Activated CD4-positive, alpha-beta T cell treated with anti-CD3 and anti-CD28 coated beads, Interleukin-2, Interleukin-6, amounts not matched to agents 100 ng/mL and 50 ng/mL, durations not matched to agents 16 hours and 8 hours (primary cell): Measurements from ENCODE around the gene METAP2.

Experiments
- DNase-seq: peaks from one replicate; pipeline ENCODE4 v3.0.0-alpha.2; 2020

METAP2 gene

DNA sequence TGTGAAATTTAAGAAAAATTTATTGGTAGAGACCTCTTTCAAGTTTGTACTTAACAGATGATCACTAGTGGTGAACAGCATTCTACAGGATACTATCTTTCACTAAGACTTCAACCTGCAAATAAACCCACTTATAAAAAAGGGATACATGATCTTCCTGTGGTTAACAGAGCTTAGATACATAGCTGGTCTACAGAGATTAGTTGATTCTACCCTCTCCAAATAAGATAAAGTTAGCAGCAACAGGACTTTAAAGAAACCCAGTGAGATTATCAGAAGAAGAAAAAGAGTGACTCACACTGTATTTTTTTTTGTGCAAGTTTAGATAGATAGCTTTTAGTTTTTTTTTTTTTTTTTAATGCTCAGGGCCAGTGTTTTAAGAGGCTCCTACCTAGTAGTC lies 42.8 kb downstream of the METAP2 start:
- no peak for DNase-seq

DNA sequence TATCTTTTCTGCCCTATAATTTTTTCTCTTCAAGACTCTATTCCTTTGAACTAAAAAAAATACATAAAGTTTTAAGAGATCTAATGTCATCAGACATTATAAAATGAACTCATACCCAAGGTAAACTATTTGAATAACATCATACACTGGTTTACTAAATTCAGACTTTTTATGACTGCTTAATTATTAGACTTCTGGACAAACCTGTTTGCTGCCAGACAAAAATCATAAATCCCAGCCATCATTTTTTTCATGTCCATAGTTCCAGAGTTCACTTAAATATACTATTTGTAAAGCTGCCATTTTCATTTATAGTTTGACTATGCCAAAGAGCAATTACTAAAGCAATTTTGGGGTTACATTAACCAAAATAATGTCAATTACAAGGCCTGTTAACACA lies 43.3 kb downstream of the METAP2 start:
- DNase-seq: no peak

DNA sequence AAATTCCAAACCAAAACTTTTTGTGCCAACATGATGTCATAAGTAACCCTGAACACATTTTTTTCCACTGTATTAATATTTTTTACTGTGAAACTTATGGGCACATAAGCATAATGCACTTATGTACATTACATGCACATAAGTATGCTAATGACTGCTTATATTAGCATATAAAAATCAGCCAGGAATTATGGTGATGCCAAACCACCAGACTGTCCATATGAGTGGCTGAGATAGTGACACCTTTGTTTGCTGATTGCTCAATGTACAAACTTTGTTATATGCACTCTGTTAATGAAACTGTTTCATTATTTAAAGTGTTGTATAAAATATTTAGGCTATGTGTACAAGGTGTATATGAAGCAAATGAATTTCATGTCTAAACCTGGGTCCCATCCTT lies 45.0 kb downstream of the METAP2 start:
- DNase-seq: no peak

DNA sequence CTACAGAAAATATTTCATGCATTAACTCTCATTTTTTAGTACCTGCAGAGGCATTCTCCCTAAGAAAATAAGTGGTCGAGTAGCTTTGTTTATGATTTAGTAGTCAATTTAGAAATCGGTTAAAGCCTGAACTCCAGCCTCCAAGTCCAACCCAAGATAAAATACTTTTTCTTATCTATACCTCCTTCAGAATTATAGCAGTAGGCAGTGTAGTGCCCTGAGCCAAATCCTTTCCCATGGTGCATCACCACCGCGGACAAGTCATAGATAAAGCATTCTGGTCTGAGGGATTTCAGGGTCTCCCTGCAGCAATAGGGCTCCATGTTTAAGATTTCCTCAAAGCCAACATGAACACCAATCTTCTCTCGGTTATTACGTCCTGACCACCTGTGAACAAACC lies 46.9 kb downstream of the METAP2 start:
- DNase-seq: no peak

DNA sequence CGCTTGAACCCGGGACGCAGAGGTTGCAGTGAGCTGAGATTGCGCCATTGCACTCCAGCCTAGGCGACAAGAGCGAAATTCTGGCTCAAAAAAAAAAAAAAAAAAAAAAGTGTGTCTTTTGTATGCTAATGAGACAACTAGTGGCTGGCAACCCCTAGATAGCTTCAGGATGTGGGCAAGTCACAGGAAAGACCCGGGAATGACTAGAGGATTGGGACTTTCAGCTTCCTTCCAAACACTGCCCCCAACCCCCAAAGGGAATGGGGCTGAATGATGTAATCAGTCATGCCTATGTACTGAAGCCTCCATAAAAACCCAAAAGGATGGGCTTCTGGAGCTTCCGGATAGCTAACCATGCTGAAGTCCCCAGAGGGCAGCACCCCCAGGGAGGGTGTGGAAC lies 48.7 kb downstream of the METAP2 start:
- DNase-seq: no peak

DNA sequence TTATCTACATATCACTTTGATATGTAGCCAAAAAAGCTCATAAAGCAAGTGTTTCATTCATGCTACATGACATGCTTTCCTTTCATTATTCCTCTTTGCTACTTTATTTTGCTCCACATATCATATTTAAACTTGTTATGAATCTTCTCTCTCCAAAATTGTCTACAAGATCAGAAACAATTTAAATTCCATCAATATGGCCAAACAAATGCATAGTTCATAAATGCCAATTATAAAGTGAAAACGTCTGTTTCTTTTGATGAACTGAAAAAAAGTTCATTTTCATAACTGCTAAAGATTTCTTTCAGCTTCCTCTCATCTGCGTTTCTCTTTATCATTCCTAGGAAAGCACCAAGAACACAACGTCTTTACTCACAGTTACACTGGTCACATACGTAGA lies 54.5 kb downstream of the METAP2 start:
- no peak for DNase-seq

DNA sequence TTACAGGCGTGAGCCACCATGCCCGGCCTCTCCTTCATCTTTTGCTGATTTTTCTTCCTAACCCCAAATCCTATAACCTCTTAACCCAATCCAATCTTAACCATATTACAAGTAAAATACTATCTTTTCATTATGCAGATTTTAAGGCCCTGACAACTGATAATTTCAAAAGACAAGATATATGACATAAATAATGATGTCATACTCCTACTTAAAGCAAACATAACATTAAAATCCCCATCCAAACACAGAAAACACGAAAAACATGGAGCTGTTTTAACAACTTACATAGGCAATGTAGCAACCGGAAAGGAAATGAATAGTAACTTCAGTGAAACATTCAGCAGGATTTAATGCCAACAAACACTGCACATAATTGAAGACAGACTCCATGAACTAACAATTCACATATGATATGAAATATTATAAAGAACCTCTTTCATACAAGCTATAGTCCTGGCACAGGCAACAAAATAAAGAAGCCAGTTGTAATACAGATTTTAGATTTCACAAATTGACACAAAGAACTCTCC lies 55.8 kb downstream of the METAP2 start:
- no peak for DNase-seq

DNA sequence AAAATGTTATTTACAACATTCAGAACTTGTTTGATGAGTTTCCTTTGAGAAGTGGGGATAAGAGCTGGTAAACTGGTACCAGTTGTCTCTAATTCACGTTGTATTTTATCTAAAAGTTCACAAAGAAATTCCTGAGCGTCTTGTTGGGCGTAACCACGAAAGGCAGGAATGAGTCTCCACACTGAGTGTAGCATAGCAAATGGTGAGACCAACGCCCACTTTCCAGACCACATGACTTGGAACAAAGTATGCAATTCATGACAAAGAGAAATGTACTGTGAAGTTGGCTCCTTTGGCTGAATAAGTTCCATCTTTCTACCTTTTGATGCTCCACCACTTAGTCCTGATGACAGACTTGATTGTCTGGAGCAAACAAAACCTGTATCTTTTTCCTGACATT lies 58.9 kb downstream of the METAP2 start:
- peak; percentile 6 for DNase-seq

DNA sequence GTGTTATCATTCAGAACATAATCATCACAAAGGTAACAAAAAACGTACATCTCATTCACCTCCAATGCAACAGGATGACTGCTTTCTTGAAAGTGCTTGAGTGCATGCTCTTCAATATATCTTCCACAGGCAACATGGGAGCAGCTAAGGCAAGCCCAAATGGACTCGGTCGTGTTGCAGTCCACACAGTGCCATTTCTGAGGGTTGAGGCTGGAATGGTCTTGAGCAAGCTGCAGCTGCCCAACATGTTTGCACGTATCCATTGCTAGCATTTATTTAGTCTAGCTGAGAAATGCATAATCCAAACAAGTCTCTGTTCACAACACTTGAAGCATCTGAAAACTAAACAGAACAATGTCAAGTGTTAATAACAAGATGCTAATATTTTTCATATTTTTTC lies 60.0 kb downstream of the METAP2 start:
- DNase-seq: no peak

DNA sequence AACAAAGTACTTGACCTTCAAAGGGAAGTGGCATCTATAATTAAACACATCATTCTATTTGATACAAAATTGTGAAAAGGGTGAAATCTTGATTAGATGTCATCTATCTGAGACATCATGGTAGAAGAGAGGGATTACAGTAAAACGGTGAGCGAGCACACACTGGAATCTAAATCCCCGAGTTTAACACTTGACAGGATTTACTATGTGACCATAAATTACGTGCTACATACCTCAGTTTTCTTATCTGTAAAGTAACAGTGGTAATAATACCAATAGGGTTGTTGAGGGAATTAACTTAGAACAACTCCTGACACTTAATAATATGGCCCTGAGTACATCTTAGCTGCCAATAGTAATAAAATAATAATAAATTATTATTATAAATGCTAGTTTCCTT lies 64.1 kb downstream of the METAP2 start:
- no peak for DNase-seq

DNA sequence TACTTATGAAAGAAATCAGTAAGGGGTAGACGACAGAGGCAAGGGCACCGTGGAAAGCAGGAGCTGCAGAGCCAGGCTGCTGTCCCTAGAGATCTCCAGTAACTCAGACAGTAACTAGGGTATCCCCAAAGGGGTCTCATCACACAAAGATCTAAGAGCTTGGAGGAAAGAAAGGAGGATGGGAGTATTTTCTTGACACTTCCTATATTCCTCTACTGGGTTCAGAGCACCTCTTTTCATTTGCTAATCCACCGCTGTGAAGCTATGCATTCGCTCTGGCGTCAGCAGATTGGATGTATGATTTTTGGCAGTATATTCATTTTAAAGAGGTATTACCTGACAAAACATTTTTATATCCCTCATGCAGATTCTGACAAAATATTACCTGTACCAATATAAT lies 64.7 kb downstream of the METAP2 start:
- DNase-seq: no peak

DNA sequence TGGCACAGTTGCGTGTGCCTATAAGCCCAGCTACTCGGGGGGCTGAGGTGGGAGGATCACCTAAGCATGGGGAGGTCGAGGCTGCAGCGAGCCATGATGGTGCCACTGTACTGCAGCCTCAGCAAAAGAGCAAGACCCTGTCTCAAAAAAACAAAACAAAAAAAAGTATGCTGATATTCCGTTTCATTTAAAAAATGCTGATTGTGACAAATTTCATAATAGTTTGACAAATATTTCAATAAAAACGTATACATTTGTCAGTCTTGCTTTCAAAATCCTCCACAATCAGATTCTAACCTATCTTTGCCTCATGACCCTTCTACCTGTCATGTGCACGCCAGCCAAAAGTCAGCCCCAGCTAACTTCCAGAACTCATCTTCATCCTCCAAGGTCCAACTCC lies 67.5 kb downstream of the METAP2 start:
- no peak for DNase-seq

DNA sequence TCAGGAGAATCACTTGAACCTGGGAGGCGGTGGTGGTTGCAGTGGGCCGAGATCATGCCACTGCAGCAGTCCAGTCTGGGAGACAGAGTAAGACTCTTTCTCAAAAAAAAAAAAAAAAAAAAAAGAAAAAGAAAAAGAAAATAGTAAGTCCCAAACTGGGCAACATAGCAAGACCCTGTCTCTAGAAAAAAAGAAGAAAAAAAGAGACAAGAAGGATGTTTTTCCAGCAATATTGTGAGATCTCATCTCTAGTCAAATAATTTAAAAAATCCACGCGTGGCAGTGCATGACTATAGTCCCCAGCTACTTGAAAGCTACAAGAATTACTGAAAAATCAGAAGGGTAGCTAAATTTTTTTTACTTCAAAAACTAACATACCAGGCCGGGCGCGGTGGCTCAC lies 69.4 kb downstream of the METAP2 start:
- no peak for DNase-seq

DNA sequence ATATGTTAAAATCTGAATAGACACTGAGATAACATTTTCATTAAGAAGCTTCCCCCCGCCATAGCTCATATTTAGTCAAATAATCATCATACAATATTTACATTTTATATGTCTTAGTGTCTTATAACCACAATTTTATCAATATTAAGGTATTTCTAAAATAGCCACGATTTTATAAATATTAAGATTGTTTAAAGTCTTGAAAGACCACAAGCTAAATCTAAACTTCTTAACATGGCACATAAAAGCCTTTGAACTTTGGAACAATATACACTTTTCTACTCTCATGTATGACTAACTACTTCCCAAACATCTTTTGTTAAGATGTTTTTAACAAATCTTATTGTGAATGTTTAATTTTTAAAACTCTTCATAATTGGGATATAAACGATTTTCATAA lies 70.8 kb downstream of the METAP2 start:
- DNase-seq: no peak

DNA sequence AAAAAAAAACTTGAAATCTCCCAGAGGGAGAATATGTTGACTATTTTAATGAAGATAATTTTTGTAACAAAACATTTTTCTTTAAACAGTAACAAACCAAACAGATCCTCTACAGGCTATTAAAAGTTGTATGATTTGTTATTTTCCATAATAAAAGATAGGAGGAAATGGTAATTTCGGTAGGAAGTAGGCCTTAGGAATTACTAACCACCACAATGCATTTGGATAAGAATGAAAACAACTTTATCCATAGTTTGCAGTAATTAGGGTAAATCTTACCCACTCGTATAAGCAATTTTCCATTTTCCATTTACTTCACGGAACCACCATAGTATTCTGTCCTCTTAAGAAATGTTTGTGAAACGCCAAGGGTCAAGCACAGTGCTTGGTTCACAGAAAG lies 71.4 kb downstream of the METAP2 start:
- DNase-seq: no peak

DNA sequence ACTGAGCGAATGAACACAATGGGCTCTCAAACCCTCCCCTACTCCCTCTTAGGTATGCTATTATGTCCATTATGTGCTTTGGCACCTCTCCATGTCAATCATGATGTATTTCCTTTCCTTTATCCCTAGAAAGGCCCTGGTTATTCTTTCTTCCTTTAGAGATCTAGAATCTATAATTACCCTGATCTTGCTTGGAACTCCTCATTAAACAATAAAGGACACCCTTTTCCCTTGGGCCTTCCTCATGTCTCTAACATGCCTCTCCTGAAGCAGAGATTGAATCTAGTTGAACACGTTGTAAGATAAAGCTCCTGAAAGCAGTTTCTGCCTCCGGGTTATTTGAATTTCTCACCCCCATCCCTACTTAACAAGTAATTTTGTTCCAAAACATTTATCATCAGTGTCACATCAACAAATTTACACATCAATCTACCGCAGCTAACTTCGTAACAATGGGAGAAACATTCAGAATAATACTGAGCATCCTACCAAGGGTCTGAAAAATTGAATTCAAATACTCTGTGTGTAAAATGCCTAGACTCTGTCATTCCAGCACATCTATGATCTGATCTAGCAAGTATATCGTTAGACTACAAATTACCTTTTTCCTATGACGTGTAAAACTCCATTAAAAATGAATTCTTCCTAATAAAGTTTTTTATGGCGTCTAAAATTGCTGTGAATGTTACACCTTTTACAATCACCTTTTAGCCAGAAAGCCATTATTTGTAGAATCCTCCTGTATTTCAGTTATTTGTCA lies 72.0 kb downstream of the METAP2 start:
- no peak for DNase-seq

DNA sequence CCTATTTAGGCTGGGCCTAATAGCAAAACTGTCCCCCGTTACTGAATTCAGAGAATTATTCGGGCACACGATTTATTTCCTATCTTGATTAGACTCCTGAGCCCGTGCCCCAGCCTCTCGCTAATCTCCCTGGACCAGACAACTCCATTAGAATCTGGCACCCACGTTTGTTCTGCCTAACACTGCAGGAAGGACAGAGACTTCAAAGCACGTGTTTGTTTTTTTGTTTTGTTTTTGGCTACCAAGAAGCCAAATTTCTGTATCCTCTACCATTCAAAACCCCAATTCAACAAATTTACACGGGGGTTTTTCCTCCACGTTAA lies 72.5 kb downstream of the METAP2 start:
- DNase-seq: no peak

DNA sequence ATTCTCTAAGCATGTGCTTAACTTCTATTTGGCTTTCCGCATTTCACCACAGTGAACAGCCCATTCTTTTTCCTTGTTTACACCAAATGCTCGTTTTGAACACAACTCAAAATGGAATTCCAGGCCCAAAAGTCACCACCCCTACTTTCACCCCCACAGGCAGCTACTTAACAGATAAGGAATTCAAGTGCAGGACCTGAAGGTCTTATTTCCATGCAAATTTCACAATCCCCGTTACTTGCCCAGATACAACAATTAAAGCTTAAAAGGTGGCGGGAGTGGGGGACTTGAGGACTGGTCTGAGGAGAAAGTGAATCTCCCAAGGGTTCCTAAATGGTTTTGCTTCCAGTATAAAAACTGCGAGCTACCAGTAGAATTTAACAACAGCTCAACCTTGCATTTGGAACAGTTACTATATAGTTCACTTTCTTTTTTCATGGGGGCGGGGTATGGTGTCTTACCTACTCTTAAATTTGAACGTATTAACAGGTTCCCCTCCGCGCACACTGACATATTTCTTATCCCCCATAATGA lies 73.6 kb downstream of the METAP2 start:
- no peak for DNase-seq

DNA sequence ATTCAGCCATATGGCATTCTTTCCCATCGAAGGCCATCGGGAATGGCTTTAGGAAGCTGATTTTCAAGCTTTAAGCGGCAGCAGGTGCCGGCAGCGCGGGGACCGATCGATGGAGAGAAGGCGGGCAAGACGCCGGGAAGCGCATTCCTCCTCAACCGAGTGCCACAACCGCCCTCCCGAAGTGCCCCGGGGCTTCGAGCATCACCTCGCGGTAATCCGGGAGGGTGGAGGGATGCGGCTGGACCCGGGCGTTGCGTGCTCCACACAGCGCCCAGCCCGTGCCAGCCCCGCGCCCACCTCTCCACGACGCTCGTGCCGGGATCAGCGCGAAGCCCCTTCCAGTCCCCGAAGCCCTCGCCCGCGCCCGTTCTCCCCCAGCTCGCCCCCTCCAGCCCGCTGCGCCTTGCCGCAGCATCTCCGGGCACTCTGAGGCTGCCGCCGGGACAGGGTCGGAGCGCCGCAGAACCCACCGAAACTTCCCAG lies 74.1 kb downstream of the METAP2 start:
- DNase-seq: peak; percentile 19

DNA sequence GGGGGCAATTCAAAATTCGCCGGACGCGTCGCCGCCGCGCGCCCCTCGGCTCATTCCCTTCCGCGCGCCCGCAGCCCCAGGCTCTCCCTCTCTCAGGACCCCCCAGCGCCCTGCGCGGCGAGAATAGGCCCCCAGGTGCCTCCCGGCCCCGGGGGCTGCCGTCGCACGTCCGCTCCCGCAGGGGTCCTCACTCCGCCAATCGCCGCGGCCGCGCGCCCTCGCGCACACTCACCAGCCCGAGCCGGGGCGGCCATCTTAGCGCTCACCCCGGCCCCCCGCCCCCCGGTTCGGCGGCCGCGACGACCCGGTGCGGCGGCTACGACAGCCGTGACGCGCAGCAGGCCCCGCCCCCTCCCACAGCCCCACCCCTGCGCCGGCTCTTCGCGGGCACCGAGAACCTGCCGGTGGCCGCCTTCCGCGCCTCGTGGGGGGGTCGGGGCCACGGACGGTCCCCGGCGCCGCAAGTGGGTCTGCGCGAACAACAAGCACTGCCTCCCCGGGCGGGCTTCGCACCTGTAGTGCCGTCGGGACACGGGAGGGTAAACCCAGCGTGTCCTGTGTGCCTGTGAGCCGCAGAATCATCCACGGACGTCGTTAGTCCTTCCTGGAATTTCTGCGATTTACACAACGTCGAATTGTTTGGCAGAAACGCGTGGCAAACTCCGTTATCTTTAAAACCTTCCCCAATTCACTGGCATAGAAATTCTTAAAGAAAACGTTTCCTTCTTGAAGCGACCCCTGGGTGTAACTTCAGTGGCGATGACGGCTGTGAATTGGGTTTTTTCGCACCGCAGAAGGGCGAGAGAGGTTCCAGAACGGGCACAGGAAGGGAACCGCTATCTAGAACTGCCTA lies 74.8 kb downstream of the METAP2 start:
- peak; percentile 50 for DNase-seq

DNA sequence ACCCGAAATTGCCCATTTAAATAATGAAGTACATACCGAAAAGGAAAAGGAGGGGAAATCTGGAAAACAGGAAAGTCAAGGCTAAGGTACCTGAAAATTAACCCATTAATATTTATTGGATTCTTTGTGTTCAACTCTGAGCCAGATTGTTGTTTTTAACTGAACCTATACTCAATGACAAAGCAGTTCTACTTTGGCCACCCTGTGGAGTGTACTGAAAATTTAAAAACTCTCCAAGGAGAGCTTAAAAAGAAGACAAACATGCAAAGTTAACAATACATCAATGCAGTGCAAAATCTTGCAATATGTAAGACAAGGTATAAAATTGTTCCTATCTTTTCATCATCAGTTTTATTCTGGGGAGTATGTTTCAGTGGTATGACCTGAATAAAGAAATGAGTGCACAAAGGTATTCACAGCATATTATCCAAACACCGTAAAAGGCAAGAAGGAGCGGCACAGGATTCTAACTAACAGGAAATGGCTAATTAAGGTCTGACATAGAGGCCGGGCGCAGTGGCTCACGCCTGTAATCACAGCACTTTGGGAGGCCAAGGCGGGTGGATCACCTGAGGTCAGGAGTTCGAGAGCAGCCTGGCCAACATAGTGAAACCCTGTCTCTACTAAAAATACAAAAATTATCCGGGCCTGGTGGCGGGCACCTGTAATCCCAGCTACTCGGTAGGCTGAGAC lies 75.6 kb downstream of the METAP2 start:
- no peak for DNase-seq

DNA sequence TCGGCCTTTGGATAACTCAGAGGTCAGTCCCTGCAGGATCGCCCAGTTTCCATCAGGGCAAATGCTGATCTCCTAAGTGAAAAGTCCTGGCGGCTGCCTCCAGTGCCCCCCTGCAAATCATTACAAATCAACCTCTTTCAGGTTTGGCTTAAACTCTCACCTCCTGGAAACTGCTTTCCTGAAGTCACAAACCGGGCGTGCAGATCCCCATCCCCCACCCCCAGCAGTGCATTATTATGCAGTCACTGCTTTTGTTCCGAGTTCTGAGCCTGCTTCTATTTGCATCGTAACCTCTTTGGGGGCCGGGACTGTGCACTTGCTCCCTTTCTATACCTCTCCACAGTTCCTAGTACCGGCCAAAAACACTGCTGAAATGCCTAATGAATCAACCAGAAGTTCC lies 77.4 kb downstream of the METAP2 start, which contains the start of gene USP44:
Gene USP44 (minus strand): TSS at position 172 of the 400 bp plus-strand sequence. CDS start 17,220 bp downstream, outside the sequence.
- no peak for DNase-seq

DNA sequence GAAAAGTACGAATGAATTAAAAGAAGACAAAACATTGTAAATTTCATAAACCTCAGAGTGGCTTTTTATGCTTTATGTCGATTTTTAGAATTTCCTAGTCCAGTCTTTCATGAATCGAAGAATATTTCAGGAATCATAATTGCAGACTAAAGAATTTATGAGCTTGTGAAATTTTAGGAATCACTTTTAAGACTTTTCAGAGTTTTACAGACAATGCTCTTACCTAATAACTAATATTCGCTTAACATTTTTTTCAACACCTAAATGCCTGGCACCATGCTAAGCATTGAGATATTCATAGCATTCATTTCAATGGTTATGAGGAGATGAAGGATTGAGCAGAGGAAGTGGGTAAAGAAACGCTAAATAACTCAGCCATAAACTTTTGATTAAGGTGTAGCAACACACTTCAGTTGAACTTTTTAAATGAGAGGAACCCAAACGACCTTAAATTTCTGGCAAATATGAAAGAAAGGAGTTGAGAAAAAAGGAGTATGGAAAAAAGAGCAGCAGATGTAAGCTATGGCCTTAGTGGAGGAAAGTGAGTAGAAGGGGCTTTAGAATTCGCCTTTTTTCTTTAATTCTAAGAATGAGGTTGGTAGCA lies 78.1 kb downstream of the METAP2 start:
- DNase-seq: no peak
